Mammary epithelial cell (primary cell): ENCODE results near the gene CMC1.

ENCODE experiments used
- EZH2 ChIP-seq: IDR thresholded peaks from 2 replicates; pipeline ENCODE4 v1.6.1; 2012; ENCODE audit warnings: low read length, inconsistent platforms, borderline replicate concordance
- TF ChIP-seq, protein P1 (sequence below), 2 donors: IDR thresholded peaks in 1 of 2; conservative IDR thresholded peaks in 1 of 2; 2 replicates each; pipeline ENCODE4 v1.5.1; 2011 to 2012; ENCODE audit warnings: inconsistent platforms in 2 of 2, low read length in 2 of 2, mild to moderate bottlenecking in 2 of 2, control low read depth in 1 of 2, low read depth in 1 of 2; ENCODE audit not compliant: insufficient read depth in 1 of 2; ENCODE audit errors: extremely low read depth in 1 of 2

DNA sequence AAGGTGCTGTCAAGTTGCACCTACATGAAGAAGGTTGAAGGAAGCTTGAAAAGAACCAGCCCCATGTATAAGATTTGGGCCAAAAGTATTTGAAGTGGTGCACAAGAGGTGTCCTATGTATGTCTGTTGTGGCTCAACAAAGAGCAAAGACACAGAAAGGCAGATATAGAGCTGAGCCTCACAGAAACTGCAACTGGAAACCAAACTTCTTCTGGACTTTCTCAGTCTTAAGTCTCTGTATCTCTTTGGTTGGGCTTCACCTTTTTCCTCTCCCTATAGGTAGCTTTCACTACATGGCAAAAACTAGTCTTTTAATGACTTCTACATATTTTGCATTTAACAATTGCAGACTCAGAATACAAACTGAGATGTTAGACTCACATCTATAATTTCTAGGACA lies 8.8 kb upstream of the CMC1 start:
- TF ChIP-seq EZH2 = no peak
- TF ChIP-seq, protein P1, sequence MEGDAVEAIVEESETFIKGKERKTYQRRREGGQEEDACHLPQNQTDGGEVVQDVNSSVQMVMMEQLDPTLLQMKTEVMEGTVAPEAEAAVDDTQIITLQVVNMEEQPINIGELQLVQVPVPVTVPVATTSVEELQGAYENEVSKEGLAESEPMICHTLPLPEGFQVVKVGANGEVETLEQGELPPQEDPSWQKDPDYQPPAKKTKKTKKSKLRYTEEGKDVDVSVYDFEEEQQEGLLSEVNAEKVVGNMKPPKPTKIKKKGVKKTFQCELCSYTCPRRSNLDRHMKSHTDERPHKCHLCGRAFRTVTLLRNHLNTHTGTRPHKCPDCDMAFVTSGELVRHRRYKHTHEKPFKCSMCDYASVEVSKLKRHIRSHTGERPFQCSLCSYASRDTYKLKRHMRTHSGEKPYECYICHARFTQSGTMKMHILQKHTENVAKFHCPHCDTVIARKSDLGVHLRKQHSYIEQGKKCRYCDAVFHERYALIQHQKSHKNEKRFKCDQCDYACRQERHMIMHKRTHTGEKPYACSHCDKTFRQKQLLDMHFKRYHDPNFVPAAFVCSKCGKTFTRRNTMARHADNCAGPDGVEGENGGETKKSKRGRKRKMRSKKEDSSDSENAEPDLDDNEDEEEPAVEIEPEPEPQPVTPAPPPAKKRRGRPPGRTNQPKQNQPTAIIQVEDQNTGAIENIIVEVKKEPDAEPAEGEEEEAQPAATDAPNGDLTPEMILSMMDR (conservative IDR thresholded peaks at IDR 0.05 in 1 of 2, IDR thresholded peaks at IDR 0.05 in 1 of 2; ENCODE audit: extremely low read depth in 1 of 2, insufficient read depth in 1 of 2, low read depth in 1 of 2, low read length in 2 of 2) = no peak
